PC-9 (cell line): ENCODE measurements around the gene MUC5AC.

Experiments
- CTCF ChIP-seq: fragments of 200-600 bp; sonication (generic); conservative IDR thresholded peaks from 2 replicates; pipeline ENCODE4 v1.6.1; 2017; ENCODE audit warnings: mixed run types, antibody characterized with exemption, mild to moderate bottlenecking, moderate library complexity
- EZH2 ChIP-seq: fragments of 200-600 bp; sonication (generic); IDR thresholded peaks from 2 replicates; pipeline ENCODE4 v1.8.0; 2017; ENCODE audit warnings: antibody characterized with exemption, low read depth

- TF ChIP-seq EZH2: no peak
- no peak for TF ChIP-seq CTCF
Observed at GRCh38 chr11:1151366-1152315, 6.1 kb upstream of the MUC5AC start.
